GM13976 (cell line): Measurements from ENCODE around the gene CD8B.
"Not testable (repeated sequence)": the region's sequence is repeated elsewhere in the genome, so short reads cannot be mapped to it uniquely, and the experiment has no call there.

Experiments used
- DNase-seq: peaks from one replicate; pipeline ENCODE4 v3.0.0; 2012; ENCODE audit warnings: low spot score
- in situ Hi-C: fragments of 300-500 bp; cut with MboI; formaldehyde crosslinking; loops from one replicate; pipeline ENCODE4 v1.12.0; 2022; ENCODE audit warnings: low sequenced_read_pairs, mixed read lengths, inconsistent platforms; ENCODE audit not compliant: unreplicated experiment

The CD8B gene

DNA sequence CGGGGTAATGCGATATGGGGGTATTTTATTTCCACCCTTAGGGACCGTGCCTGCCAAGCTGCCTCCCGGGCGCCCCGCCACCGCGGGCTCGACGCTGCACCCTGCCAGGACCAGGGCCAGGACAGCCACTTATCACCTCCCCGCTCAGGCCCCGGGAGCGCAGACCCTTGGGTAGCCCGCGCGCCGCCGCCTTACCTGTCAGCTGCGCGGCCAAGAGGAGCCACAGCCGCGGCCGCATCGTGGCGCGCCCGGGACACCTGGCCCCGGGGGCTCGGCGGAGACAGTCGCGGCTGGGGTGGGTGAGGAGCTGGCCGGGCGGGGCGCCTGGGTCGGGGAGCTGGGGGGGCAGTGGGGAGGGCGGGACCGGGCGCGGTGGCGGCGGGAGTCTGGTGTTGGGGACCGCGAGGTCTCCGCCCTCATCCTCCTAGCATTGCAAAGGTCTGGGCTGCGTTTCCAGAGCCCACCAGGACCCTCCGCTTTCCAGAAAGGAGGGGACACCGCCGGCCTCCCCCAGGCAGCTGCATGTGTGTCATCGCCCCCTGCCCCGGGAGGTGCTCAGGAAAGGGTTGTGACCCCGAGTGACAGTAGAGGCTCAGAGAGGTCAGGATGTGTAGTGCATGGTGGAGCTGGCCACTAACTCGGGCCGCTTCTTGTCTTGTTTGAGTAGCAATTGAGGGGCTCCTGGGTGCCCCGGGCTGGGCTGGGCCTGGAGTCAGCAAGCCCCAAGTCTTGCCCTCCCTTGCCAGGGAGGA, at the start of gene CD8B:
CD8B (minus strand) TSS at position 259 of the 752 bp plus-strand sequence; CDS start at position 238, 21 bp downstream.
- DNase-seq, in situ Hi-C loops: not testable (repeated sequence)

DNA sequence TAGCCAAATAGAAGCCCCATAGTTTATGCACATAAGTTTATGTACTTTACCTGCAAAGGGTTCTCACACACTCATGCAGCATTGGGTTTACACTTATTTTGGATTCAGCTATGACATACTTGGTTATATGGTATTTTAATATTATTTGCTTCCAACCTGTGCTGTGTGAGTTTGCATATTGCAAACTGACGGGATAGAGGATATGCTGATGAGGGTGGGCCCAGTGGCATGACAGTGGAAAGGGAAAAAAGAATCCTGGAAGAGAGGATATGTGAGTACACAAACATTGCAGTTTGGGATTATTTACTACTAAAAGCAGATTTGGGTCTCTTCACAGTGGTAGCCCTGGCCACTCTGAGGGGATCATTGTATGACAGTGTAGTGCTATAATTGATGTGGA, 44.2 kb upstream of the CD8B start:
- DNase-seq, in situ Hi-C loops: not testable (repeated sequence)

DNA sequence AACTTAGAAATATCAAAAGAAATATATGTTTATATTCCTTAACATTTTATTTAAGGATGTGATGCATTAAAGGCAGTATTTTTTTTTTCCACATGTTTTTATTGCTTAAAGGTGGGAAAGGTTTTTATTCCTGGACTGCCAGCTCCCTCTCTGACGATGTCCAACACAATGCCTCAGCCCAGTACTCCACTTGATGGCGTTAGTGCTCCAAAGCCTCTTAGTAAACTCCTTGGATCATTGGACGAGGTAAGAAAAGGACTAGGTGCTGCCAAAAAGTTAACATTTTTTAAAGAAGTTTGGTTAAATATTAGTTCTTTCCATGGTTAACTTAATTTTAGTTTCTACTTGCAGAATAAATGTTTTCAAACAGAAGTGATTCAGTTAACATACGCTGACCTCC, 39.0 kb upstream of the CD8B start:
- in situ Hi-C loops, DNase-seq: not testable (repeated sequence)

DNA sequence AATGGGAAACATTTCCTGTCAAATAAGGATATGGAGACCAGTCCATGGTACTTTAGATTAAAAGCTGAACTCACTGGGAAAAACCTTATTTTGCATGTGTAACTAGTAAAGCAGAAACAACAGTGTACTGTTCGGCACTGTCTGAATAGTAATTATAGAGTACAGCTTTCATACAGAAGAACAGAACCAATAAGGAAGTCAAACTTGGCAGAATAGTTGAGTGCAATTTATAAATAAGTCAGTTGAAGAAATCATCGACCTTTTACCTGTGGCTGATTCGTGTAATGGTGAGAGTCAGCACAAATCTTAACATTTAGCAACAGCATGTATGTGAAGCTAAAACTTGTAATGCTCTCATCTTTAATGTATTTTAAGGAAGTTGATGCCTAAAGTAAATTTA, 24.3 kb upstream of the CD8B start:
- in situ Hi-C loops, DNase-seq: not testable (repeated sequence)

DNA sequence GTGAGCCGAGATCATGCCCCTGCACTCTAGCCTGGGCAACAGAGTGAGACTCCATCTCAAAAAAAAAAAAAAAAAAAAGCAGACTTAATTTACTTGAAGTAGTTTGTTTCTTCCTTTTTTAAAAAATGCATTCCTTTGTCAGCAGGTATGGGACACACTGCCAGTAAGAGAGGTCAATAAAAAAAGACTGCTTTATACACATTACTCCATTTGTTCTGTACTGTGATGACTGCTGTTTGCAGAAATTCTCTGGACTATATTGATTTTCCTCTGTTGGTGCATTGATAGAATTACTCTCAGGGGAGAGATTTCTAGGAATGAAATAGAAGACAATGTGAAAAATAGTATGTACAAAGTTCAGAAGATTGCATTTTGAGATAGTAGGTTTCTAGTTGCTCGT, 21.2 kb upstream of the CD8B start:
- DNase-seq, in situ Hi-C loops: not testable (repeated sequence)

DNA sequence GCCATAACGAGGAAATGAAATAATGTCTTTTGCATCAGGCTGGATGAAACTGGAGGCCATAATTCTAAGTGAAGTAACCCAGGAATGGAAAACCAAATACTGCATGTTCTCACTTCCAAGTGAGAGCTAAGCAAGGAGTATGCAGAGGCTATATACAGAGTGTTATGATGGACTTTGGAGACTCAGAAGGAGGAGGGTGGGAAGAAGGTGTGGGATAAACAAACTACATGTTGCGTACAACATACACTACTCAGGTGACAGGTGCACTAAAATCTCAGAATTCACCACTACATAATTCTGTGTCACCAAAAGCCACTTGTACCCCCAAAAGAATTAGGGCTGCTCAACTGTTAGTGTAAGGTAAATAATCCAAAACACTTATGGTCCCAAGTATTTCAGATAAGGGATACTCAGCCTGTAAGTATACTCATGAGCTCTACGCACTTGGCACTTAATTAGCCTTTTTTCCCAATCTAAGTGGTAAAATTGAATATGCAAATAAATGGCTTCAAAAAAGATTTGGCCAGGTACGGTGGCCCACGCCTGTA, 20.5 kb upstream of the CD8B start:
- DNase-seq, in situ Hi-C loops: not testable (repeated sequence)

DNA sequence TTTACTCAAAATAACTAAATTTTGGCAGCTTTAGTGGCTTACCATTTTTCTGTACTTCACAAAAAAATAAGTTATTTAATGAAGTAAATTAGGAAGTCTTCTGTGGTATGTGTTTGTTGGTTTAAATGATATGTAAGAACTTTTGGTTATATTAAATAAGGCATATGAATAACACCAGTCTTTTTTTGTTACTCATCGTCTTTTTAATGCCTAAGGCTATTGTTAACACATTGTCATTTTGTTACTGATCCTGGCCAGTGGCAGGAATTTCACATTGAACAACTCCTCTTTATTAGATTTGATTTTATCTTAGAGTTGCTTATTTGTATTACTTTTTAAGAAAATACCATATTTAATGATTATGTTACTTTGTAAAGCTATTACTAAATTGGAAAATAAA, 17.3 kb upstream of the CD8B start:
- in situ Hi-C loops: not testable (repeated sequence)

DNA sequence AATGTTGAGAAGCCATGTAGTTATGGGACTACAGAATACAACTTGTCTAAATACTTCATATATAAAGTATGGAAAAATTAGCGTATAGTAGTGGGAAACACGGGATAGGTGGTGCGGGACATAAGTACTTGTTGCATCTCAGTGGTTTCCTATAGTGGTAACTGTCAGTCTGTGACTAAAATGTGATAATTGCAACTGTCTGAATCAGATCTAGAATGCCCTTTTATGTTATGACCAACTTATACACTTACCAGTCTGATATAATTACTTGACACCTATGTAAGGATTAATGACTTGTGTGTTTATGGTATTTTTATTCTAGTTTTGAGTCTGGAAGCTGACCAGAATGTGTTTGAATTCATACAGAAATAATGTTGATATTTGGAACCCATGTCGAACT, 9.3 kb upstream of the CD8B start:
- DNase-seq, in situ Hi-C loops: not testable (repeated sequence)

More for the DNA sequence above, 17.3 kb upstream of the CD8B start:
- DNase-seq: not testable (repeated sequence)

DNA sequence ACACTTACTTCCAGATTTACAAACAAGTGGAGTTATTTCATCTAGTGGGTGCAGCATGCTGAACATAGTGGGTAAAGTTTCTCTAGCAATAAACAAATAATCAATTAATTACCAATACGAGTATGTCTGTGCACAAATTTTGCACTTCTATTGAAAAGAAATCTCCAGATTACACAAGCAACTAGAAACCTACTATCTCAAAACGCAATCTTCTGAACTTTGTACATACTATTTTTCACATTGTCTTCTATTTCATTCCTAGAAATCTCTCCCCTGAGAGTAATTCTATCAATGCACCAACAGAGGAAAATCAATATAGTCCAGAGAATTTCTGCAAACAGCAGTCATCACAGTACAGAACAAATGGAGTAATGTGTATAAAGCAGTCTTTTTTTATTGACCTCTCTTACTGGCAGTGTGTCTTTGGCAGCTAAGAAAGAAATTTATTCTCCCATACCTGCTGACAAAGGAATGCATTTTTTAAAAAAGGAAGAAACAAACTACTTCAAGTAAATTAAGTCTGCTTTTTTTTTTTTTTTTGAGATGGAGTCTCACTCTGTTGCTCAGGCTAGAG, 7.3 kb upstream of the CD8B start:
- in situ Hi-C loops, DNase-seq: not testable (repeated sequence)

DNA sequence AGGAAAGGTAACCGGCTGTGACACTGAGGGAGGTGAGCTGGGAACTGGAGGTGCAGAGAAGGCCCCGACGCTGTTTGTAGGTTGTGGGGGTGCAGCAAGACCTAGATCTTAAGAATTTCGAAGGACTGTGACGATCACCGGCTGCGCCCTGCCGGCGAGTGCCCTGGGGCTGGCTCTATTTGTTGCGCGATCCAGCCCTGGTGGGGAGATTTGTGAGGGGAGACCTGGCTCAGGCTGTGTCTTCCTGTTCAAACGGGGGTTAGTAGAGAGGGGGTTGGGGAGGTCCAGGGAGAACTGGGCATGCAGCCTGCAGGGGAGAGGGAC, 656 bp upstream of the CD8B start:
- DNase-seq, in situ Hi-C loops: not testable (repeated sequence)

DNA sequence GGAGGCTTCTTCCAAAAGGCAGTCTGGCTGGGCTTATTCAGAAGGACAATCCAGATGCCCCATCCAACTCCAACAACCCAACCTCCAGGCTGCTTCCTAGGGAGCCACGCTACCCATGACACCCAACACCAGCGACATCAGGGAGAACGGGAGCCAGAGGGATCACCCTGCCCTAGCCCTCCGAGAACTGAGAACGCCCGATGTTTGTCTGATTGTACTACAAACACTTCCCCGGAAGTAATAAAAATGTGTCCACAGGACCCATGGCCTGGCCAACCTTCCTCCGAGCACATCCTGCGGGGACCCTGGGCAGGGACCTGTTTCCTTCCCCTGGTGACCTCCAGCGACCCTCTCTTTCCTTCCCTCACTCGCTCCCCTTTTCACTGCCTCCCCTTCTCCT, 511 bp downstream of the CD8B start:
- in situ Hi-C loops, DNase-seq: not testable (repeated sequence)

DNA sequence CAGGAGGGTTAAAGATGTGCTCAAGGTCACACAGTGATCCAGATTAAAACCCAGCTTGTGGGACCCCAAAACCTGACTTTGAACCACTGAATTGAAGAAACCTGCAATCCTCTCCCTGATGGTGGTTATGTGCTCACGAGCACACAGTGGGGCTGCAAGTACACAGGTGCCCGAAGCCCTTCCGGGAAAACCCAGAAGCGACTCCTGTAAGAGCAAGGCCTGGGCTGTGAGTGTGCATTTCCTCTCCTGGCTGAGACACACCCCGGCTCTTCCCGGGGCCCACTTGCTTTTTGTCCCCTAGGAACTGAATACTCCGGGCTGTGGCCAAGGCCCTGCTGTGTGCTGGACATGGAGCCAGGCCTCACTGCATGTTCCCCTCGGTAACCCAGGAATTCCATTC, 1.1 kb downstream of the CD8B start:
- in situ Hi-C loops, DNase-seq: not testable (repeated sequence)

DNA sequence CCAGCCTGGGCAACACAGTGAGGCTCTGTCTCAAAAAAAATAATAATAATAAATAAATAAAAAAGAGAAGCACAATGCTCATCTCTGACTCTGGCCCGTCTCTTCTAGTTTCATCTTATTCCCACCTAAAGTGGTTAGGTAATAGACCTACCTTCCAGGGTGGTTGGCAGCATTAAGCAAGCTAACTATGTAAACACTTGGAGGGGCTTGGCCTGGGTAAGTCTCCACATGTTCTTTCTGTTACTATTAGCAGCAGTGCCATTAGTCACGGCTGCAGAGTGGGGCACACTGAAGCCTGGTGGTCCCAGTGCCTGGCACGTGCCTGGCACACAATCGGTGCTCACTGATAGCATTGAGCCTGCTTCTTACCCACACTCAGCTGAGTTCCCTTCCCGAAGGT, 4.0 kb downstream of the CD8B start:
- in situ Hi-C loops, DNase-seq: not testable (repeated sequence)

DNA sequence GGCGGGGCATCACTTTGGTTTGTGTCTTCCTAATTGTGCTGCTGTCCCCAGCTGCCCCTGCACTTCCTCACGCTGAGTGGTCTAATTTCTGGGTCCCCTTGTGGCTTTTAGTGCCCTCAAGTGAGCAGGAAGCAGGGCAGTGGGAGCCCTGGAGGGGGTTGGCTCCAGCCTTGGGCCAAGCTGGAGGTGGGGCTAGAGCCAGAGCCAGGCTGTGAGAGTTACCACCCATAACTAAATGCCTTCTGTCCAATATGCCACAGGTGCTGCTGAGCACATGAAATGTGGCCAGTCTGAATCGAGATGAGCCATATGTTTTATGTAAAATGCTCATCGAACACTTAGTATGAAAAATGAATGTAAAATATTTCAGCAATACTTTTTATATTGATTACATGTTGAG, 5.2 kb downstream of the CD8B start:
- DNase-seq, in situ Hi-C loops: not testable (repeated sequence)

DNA sequence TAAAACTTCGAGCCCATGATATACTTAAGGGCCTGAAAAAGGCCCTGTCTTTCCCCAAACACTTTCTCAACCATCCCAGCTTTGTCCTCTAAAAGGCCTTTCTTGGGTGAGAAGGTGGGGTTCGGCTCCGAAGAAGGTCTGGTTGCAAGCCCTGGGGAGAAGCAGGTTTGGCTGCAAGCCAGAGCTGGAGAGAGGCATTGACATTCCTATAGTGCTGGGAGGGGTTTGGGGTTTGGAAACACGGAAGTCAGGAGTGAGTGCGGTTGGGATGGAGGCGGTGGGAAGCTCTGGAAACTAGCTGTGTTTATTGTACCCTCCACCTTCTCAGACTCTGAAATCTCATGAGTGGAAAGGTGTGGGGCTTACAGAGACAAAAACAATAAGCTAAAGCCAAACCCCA, 5.7 kb downstream of the CD8B start:
- DNase-seq, in situ Hi-C loops: not testable (repeated sequence)

DNA sequence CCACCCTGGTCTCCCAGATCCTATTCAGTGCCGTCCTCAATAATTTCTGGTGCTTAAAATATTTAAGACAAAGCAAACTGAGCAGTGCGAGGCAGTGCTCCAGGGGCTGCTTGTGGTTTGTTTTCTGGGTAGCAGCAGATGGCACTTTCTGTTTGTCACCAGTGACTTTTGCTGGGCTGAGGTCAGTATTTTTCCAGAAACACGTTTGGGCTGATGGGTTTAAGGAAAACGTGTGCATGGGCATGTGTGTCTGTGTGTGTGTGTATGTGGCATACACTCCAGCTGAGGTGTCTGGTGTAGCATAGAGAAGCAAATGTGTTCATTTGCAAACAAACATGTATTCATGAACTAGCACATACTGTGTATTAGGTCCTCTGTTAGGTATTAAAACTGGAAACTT, 10.1 kb downstream of the CD8B start:
- in situ Hi-C loops: not testable (repeated sequence)

DNA sequence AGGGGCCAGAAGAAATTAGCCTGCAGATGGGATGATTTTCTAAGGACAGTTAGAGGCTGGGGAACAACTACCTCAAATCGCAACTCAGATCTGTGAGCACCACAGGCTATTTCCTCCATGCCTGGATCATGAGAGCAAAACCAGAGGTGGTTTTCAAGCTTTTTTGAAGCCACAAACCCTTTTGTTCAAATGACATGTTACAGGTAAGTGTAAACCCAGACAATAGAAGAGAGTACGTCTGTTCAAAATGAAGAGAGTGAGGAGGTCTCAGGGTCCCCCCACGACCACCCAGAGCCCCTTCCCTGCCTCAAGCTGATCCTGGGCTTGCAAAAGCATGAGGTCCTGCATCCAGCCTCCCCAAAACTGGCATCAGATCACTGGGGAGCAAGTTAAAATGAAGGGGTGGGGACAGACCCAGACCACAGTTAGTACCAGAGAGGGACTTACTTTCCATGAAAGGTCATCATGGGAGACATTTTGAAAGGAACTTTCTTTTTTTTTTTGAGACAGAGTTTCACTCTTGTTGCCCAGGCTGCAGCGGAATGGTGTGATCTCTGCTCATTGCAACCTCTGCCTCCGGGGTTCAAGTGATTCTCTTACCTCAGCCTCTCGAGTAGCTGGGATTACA, 19.0 kb downstream of the CD8B start:
- in situ Hi-C loops, DNase-seq: not testable (repeated sequence)

More for the DNA sequence above, 10.1 kb downstream of the CD8B start:
- not testable (repeated sequence) for DNase-seq

DNA sequence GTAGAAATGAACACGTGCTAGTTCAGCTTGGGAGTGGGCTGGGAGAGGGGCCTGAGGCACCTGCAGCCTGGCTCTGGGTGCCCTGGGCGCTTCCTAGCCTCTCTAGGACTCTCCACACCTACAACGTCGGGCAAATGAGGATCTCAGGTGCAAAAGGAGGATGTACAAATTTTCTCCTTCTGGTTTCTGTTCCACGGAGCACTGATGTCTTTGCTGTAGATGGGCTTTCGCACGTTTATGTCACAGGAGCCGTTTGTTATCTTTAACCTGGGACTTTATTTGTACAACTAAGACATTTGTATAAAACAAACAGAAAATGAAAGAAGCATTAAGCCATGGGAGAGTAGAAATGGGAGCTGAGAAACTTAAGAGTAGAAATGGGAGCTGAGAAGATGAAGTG, 20.4 kb downstream of the CD8B start:
- DNase-seq, in situ Hi-C loops: not testable (repeated sequence)

DNA sequence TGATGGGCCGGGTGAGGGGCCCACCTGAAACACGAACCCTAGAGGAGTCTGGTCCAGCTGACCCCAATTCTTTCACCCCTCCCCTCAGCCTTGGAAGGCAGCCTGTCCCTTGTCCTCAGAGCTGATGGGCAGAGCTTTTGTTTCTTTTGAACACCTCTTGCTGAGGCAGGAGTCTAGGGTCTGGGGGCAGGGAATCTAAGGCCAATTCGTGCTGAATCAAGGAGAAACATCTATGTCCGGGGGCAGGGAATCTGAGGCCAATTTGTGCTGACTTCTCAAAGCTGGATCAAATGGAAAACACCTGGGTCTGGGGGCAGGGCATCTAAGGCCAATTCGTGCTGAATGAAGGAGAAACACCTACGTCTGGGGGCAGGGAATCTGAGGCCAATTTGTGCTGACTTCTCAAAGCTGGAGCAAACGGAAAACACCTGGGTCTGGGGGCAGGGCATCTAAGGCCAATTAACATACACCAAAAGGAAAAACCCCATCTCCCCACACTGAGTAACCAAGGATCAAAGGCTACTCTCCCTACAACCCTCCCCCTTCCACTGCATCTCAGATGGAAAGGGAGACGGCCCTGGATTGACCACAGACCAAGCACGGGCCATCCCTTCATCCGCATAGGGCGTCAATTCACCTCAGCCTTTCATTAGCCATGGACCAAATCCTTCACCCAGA, 21.7 kb downstream of the CD8B start:
- in situ Hi-C loops, DNase-seq: not testable (repeated sequence)
